T-helper 1 cell treated with Interleukin-12 subunit alpha and Interleukin-12 subunit beta and Interleukin-4 antibody, amounts not matched to agents 30 ng/mL and 1 ng/mL, for 36 hours (primary cell): ENCODE data around the gene TRAF3. TPM values are rescaled to one million over a fixed set of nuclear protein-coding genes. Genes with fewer than 3 reads are reported as not detected.
"Not testable (repeated sequence)": the region's sequence is repeated elsewhere in the genome, so short reads cannot be mapped to it uniquely, and the experiment has no call there.

ENCODE experiments used
- intact Hi-C: fragments of 100-400 bp; cut with micrococcal nuclease; formaldehyde crosslinking; loops from one replicate; pipeline ENCODE4 v1.15.1; 2024
- total RNA-seq: library from RNA; stranded (reverse); gene quantifications from 2 replicates; pipeline ENCODE4 v1.2.3, GENCODE V29; 2022

TRAF3 gene
- total RNA-seq, 1 donor from 2014 or later, result 92.9 TPM

DNA sequence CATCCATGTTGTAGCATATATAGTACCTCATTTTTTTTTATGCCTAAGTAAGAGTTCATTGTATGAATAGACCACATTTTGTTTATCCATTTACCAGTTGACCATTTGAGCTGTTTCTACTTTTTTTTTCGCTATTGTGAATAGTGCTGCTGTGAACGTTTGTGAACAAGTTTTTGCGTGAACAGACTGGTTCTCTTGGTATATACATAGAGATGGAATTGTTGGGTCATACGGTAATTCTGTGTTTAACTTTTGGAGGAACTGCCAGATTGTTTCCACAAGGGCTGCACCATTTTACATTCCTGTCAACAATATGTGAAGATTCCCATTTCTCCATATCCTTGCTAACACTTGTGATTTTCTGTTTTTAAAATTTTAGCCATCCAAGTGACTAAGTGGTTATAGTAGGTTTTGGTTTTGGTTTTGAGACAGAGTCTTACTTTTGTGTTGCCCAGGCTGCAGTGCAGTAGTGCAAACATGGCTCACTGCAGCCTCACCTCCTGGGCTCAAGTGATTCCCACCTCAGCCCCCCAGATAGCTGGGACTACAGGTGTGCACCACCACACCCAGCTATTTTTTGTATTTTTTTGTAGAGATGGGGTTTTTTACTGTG lies 76.9 kb downstream of the TRAF3 start:
- intact Hi-C loops, result loop anchor here (5.0 kb wide), 1 partner anchor 47 kb away; no protein-coding TSS in a partner anchor

DNA sequence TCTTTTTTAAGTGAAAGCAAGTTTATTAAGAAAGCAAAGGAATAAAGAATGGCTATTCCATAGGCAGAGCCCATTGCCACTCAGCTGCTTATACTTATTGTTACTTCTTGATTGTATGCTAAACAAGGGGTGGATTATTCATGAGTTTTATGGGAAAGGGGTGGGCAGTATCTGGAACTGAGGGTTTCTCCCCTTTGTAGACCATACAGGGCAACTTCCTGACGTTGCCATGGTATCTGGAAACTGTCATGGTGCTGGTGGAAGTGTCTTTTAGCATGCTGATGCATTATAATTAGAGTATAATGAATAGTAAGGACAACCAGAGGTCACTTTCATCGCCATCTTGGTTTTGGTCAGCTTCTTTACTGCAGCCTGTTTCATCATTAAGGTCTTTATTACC lies 78.9 kb downstream of the TRAF3 start:
- intact Hi-C loops, result no loop called here

DNA sequence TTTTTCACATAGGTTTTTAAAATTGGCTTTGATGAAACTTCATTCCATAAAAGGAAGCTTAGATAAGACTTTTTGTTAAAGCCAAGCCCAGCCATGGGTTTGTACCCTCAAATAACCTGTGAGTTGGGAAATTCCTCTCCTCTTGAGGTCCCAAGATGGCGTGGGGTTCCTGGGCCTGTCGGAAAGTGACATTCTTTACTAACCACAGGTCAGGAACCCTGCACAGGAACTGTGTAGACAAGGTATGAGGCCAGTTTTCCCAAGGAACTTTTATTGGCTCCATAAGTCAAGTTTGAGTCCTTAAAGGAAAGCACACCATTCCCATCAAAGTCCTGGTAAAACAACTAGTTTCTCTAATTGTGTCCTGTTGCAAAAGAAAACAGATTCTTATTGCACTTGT lies 80.2 kb downstream of the TRAF3 start:
- intact Hi-C loops, result no loop called here

DNA sequence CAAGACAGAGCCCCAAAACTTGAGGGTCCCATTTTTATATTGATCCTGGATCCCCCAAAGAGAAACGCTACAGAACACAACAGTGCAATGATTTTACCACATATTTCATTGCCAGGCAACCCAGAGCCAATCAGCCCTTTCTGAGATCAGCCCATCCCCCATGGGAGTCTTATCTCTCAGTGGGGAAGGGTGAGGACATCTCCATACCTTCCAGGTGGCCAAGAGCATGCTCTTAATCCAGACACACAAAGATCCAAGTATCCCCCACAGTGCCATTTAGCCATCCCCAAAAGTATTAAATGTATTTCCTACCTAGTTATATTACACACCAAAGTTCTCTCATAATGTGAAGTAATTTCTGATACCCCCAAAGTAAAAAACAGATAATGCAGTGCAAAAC lies 82.7 kb downstream of the TRAF3 start:
- intact Hi-C loops, result no loop called here

DNA sequence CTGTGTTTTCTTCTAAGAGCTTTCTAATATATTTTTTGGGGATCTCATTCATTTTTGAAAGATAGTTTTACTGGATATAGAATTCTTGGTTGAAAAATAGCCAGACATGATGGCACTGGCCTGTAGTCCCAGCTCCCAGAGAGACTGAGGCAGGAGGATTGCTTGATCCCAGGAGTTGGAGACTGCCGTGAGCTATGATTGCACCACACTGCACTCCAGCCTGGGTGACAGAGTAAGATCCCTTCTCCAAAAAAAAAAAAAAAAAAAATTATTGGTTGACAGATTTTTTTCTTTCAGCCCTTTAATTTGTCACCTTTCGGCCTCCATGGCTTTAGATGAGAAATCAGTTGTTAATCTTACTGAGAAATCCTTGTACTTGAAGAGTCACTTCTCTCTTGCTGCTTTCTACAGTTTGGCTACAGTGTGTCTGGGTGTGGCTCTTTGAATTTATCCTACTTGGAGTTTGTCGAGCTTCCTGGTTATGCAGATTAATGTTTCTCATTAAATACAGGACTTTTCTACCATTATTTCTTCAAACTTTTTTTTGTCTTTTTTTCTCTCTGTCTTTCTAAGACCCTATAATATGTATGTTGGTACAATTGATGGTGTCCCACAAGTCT lies 85.0 kb downstream of the TRAF3 start:
- intact Hi-C loops, result no loop called here

DNA sequence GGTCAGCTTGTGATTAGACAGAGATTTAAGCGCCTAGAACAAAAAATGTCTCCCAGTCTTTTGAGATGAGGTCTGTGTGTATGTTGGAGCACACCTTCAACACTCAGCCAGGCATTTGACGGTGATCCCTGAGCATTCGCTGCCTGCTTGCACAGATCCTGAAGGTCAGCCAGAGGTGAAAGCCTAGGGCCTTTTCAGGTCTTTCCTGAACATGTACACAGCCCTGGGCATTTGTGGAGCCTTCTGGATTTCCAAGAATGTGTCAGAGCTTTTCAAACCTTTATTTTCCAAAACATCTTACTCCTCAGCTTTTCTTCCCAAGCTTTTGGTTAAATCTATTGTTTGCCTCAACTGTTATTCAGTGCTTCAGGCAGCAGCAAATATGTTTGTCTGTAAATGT lies 86.1 kb downstream of the TRAF3 start:
- intact Hi-C loops, result no loop called here

DNA sequence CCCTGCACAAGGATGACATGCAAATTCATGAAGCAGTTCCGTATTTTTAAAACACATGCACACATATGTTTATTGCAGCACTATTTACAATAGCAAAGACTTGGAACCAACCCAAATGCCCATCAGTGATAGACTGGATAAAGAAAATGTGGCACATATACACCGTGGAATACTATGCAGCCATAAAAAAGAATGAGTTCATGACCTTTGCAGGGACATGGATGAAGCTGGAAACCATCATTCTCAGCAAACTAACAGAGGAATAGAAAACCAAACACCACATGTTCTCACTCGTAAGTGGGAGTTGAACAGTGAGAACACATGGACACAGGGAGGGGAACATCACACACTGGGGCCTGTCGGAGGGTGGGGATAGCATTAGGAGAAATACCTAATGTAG lies 88.7 kb downstream of the TRAF3 start:
- intact Hi-C loops, result not testable (repeated sequence)

DNA sequence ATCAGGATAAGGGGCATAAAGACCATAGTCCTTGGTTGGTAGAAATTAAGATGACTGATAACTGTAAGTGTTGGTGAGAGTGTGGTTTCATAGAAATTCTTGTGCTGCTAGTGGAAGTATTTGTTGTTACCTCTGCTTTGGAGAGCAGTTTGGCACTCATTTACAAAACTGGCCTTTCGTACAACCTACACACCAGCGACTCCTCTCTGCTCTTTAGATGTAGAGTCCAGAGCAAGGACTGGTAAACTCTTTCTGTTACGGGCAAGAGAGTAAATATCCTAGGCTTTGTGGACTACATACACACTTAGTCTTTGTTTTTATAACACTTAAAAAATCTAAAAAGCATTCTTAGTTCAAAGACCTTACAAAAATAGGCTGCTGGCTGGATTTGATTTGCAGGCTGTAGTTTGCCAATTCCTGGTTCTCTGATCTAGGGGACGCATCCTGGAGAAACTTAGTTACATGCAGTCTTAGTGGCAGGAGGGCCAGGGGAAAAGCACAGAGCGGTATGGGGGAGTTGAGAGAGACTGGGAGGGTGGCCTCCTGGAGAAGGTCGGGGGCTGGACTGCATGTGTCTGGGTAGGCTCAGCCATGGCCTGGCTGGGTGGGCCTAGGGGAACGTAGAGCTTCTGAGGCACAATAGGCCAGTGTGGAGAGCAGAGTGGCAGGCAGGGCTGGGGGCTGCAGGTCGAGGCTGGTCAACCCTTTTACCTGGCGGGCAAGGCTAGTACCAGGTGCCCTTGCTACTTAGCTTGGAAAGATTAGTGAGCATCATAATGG lies 89.9 kb downstream of the TRAF3 start:
- intact Hi-C loops, result no loop called here

DNA sequence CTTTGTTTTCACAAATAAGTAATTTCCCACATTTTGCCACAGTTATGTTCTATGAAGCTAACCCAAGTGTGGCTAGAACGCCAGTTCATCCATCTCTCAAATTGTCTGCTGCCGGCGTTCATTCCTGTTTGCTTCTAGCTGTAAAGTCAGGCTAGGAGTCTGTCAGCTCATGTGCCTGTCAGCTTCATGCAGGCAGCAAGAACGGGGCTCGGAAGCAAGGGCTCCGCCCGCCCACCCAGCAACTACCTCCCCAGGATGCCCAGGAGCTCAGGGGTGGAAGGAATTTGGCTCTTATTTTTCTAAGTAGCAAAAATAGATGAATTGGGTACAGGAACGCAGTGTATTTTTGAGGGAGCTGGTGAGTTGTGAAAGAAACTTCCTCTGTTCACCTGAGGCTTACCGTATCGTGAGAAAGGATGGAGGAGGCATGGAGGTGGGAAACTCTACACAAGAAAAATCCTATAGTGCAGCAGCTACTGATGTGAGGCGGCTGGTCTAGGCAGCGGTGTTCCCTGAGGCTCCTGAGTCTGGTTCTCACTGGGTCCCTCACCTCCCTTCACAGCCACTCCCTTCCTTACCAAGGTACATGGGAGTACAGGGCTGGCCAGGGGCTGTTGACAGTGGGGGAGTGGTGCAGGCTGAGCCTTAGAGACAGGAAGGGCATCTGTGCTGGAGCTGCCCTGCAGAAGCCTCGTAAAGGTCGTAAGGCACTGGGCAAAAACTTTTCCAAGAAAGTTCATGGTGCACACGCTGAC lies 90.8 kb downstream of the TRAF3 start:
- intact Hi-C loops, result no loop called here

DNA sequence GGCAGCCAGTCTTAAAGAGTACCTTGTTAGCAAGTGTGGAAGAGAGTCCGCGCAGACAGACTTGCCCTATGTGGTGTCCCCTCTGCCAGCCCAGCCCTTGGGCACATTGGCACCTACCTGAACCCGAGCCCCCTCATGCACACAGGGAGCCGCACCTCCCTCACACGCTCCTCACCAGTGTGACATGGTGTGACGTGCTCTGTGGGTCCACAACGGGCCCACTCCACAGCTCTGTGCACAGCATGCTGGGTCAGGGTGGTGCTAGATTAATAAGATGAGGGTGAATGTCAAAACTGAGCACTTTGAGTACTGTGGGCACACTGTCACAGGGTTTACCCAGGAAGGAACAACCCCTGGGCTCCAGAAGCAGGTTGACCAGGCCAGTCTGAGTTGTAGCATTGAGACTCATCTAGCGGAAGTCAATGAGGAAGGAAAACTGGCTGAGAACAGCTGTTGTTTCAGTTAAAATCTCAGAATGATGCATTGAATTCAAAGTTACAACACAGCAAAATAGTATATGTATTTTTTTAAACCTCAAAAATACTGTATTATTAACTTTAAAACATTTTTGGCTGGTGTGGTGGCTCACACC lies 91.8 kb downstream of the TRAF3 start:
- intact Hi-C loops, result no loop called here

DNA sequence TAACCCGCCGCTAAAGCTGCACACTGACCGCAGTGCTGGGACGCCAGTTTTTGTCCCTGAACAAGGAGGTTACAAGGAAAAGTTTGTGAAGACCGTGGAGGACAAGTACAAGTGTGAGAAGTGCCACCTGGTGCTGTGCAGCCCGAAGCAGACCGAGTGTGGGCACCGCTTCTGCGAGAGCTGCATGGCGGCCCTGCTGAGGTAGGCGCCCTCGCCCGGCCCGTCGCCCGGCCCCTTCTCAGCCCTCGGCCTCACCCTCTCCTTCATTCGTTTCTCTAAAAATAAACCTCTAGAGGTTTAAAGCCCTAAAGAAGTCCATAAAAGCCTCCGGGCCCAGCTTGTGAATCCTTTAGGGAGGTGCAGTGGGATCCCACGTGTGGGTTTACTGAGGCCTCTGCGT lies 93.0 kb downstream of the TRAF3 start:
- intact Hi-C loops, result no loop called here

DNA sequence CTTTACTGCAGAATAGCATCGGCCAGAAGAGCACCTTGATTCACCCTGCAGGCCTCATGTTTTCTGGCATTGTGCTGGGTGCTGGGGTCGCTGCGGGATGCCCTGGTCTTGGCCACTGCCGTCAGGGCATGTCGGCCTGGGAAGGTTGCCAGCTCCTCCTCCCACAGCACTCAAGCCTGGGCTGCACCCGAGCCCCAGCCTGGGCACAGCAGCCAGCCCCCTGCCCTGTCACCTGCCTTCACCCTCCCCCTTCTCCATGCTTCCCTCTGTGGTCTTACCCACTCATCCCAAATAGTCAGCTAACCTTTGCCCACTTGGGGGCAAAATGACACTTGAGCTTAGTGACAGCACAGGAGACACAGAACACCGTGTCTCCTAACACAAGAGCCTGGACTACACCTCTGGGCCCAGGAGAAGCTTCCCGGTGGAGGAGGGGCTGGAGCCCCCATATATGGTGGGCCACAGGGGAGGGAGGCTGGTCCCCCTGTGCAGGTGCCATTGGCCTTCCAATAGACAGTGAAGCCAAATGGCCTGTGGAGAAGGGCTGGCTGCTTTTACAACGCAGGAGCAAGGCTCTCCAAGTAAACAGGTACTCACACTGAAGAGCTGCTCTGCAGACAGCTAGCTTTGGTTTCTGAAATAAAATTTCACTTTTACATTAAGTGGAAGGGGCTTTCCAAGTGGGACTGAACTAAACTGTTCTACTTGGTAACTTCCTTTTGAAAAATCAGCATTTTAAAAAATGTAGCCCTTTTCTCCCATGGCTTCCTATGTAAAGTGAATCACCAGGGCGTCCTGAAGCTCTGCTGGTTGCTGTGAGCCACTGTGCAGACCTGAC lies 94.0 kb downstream of the TRAF3 start:
- intact Hi-C loops, result no loop called here

DNA sequence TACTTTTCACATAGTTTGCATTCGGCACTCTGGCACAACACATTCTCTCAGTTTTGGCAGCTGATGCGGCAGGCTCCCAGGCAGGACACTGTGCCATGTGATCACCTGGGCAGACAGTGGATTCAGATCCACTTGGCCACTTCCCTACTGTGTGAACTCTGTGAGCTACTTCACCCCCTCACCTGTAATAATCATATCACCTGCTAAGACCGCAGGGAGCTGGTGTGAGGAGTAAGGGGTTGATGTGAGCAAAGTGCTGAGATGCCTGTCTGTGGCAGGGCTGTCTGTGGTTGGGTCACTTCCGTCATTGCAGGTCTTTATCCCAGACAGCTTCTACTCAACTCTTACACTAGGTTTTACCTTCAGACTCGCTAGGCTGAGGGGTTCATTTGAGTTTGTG lies 94.8 kb downstream of the TRAF3 start:
- intact Hi-C loops, result no loop called here

DNA sequence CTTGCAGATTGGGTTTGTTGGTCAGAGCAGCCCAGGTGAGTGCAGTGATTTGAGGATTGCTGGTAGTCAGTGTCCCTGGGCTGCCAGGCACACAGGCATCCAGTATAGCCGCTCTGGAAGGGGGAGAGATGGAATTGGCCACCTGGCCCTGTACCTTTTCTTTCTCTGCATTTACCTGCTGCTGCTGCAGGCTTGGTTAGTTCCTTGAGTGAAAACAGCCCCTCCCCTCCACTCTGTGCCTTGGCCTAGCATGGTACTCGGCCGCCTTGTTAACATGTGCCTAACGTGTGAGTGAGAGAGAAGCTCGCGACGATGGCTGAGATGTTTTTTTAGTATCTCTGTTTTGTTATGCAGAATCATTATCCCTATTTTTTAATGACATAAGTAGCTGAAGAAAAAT lies 95.9 kb downstream of the TRAF3 start:
- intact Hi-C loops, result no loop called here

DNA sequence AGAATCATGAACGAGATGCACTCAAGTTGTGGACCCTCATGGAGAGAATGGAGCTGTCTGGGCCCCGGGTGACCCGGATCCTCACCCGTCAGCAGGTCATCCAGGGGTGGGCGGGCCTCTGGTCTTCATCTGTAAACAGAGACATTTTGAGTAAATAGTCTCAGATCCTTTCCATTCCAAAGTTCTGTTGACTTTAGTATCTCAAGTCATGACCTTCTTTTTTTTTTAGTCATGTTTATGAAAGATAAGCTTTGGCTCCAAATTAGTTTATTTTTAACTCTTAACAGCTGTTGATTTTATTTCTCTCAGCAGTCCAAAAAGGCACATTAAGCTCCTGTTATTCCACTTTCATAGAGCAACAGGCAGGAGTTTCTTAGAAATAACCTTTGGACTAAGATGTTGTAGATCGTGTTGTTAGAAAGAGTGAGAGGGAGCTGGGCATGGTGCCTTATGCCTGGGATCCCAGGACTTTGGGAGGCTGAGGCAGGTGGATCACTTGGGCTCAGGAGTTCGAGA lies 96.4 kb downstream of the TRAF3 start:
- intact Hi-C loops, result no loop called here

DNA sequence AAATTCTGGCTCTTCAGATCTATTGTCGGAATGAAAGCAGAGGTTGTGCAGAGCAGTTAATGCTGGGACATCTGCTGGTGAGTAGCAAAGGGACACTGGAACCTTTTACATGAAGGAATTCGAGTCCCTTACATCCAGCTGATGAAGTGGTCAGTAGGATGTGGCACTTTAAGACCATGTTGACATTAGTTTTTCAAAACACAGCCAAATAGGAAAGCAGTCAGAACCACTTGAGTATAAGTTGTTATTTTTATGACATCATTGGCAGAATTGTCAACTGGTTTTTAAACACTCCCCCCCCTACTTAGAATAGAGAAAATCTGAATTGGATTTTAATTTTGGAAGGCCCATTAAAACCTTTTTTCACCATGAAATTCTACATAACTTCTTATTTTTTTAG lies 98.4 kb downstream of the TRAF3 start:
- intact Hi-C loops, result no loop called here

DNA sequence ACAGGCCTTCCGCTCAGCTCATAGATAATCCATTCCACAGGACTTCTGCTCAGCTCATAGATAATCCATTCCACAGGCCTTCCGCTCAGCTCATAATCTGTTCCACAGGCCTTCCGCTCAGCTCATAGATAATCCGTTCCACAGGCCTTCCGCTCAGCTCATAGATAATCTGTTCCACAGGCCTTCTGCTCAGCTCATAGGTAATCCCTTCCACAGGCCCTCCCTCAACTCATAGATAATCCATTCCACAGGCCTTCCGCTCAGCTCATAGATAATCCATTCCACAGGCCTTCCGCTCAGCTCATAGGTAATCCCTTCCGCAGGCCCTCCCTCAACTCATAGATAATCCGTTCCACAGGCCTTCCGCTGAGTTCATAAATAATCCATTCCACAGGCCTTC lies 100.3 kb downstream of the TRAF3 start:
- intact Hi-C loops, result not testable (repeated sequence)

DNA sequence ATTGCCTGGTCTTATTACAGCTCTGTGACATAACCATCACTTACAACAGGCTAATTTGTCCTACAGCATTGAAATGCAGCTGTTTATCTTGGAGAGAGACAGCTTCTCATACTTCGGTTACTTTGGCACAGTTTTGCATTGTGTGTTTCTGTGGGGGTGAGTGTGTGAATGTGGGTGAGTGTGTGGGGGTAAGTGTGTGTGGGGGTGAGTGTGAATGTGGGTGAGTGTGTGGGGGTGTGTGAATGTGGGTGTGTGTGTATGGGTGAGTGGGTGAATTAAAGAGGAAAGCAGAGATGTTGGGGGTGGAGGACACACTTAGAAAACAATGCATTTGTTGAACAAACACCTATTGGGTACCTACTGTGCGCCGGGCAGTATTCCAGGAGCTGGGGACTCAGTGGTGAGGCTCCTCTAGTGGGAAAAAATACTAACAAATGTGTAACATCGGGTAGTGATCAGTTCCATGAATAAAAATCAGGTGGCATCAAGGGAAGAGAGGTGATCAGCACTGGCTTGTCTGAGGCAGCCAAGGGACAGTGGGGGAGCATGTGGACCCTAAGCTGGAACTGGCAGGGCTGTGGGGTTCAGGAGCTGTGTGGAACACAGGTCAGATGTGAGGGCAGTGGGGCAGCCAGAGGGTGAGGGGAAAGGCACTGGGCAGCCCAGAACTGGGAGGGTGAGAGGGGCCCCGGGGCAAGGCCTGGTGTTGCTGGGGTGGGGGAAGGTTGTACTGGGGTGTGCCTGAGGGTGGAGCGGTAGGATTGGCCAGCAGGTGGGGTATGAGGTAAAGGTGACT lies 101.1 kb downstream of the TRAF3 start:
- intact Hi-C loops, result no loop called here

DNA sequence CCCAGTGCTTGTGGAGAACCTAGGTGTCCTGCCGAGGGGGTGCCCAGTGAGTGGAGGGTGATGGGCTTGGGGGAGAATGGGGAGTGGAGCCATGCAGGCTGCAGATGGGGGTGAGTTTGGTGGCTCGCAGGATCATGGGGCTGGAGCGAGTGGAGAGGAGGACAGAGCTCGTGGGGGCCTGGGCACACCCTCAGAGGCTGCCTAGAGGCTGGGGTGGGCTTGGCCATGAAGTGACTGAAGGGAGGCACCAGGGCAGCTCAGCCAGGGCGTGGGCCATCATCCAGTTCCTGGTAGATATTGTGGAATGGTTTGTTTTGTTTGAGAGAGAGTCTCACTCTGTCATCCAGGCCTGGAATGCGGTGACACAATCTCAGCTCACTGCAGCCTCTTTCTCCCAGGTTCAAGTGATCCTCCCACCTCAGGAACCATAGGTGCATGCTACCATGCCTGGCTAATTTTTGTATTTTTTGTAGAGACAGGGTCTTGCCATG lies 101.8 kb downstream of the TRAF3 start:
- intact Hi-C loops, result no loop called here
